ENCODE measurements around the gene DMGDH.

The DMGDH gene

GRCh38 chr5:78971998-78972397 is 97.5 kb downstream of the DMGDH start:
- no peak for DNase-seq

DNA sequence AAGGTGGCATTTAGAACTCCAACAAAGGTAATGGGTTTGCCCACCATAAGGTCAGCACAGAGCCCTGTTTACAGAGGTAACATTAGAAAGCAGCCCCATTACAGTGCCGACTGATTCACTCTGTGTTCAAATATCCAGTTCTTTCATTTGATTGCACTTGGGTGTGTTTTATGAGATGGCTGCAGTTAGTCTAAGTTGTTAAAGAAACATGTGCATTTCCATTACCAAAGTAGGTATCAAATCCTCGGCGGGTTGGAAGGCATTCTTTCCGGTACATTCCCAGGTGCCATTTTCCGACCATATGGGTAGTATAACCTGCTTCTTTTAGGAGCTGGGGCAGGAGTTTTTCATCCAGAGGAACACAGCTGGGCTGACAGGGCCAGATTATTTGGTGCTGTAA is 100.7 kb downstream of the DMGDH start:
- no peak for DNase-seq

GRCh38 chr5:78964889-78965288 is 104.6 kb downstream of the DMGDH start:
- DNase-seq, result no peak

- no peak for DNase-seq
Measured at GRCh38 chr5:78961743-78962142, 107.7 kb downstream of the DMGDH start.

DNA sequence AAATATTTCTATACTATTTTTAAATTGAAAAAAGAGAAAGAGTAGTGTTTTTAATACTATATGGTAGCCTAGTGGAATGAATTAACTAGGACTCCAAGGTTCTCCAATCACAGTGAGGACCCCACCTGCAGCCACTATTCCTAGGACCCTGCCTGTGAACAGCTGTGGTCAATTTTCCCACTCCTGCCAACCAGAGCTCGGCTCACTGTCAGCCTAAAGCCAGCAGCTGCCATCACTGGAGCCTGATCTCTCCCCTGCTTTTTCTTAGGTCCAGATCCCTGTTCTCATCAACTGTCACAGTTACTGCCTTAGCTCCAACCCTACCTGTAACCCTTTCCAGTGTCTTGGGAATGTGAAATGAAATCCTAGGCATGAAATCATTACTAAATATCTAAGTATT is 109.7 kb downstream of the DMGDH start:
- no peak for DNase-seq

DNA sequence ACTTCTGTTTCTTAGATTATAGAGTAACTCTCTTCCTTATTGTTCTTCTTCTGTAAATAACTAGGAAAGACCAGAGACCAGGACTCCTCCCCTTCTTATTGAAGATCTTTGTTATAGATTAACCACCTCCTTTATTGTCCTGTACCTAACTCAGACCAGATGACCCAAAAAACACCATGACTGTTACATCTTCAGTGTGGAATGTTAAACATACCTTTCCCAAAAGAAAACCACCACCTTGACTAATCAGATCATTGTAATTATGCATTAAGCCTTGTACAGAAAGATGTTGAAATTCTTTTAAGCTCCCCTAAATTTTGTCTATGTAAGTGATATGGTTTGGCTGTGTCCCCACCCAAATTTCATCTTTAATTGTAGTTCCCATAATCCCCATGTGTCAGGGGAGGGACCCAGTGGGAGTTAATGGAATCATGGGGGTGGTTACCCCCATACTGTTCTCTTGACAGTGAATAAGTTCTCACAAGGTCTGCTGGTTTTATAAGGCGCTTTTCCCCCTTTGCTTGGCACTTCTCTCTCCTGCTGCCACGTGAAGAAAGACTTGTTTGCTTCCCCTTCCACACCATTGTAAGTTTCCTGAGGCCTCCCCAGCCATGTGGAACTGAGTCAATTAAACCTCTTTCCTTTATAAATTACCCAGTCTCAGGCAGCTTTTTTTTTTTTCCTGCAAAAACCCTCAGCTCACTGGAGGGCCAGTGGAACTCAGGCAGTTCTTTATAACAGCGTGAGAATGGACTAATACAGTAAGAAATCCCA is 110.6 kb downstream of the DMGDH start:
- DNase-seq, result no peak

DNA sequence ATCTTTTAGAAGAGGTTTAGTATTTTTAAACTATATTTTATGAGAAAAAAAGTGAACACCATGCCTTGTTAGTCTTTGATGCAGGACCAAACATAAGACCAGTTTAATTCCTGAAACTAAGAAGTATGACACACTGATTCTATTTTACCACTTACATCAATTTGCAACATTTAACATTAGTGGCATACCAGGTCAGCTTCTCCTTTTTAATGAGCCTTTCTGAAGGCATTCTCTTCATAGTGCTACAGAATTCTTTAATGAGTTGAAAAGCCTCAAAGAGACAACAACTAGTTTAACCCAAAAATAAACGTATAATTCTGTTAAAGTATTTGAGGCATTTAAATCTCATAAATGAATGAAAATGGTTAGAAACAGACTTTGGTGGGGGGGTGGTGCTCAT is 112.6 kb downstream of the DMGDH start:
- no peak for DNase-seq

DNA sequence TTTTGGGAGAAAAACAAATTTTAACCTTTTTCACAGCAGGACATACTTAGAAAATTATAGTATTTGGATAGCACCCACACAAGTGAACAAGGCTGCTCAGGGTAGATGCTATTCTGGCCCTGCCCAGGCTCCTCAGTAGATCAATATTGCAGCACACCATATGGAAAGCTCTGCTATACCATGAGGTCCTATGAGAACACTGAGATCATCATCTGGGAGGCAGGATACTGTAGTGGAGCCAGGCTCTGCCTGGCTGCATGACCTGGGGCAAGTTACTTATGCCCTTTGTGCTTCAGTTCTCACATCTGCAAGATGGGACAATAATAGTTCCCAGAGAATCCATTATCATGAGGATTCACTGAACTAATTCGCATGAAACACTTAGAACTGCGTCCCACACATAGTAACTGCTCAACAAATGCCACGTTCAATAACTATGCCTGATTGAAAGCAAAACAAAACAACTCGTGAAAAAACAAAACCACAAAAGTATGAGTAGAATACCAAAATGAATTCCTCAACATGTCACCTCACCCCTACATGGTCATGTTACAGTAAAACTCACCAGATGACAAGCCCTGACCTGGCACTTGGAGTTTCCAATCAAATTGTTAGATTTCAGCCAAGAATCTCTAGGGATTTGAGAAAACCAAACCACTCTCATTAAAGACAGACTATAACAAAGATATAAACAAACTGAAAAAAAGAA is 116.2 kb downstream of the DMGDH start:
- no peak for DNase-seq

Measured in CD4-positive, alpha-beta T cell treated with Interleukin-6 for 4 hours (primary cell).